ENCODE results near the gene SCARB1.

- TF ChIP-seq POLR2A (IDR thresholded peaks at IDR 0.05) (no peak), CTCF (IDR thresholded peaks at IDR 0.05) (no peak), POLR2AphosphoS5 (IDR thresholded peaks at IDR 0.05) (no peak)
Measured at GRCh38 chr12:124783087-124783486, 80.6 kb downstream of the SCARB1 start.
